ENCODE data around the gene TMED3. TPM values are rescaled to one million over a fixed set of nuclear protein-coding genes. Genes with fewer than 3 reads are reported as not detected.

The TMED3 gene
- total and polyA plus RNA-seq, 9 of the 15 experiments (the other 6 are each of a cell fraction or from before 2014, with no cell fraction given), result 6.1 to 89.6 (median 51.4) TPM

DNA sequence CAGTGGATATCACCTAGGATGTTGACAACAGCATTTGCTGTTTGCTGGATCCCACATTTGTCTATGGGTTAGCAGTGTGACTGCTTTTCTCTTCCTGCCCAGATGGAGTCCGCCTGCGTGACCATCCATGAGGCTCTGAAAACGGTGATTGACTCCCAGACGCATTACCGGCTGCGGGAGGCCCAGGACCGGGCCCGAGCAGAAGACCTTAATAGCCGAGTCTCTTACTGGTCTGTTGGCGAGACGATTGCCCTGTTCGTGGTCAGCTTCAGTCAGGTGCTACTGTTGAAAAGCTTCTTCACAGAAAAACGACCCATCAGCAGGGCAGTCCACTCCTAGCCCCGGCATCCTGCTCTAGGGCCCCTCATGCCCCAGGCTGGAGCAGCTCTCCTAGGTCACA is 11.0 kb downstream of the TMED3 start (continued):
- TF ChIP-seq, protein P1, sequence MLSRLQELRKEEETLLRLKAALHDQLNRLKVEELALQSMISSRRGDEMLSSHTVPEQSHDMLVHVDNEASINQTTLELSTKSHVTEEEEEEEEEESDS (CRISPR knock-in tag; IDR thresholded peaks at IDR 0.05), result no peak
- TF ChIP-seq ZC3H8 (IDR thresholded peaks at IDR 0.05) (no peak), TRIM24 (IDR thresholded peaks at IDR 0.05) (no peak), PML (IDR thresholded peaks at IDR 0.05; ENCODE audit: low read length) (no peak), ZNF561 (CRISPR knock-in tag; conservative IDR thresholded peaks at IDR 0.05) (no peak), NRF1 (conservative IDR thresholded peaks at IDR 0.05 in 1 of 2, IDR thresholded peaks at IDR 0.05 in 1 of 2) (no peak), LCOR (CRISPR knock-in tag; IDR thresholded peaks at IDR 0.05) (no peak), HNRNPH1 (optimal IDR thresholded peaks at IDR 0.05; ENCODE audit: low read depth, low read length) (no peak), HDAC8 (tag; IDR thresholded peaks at IDR 0.05) (no peak)
- TF ChIP-seq, protein P2, sequence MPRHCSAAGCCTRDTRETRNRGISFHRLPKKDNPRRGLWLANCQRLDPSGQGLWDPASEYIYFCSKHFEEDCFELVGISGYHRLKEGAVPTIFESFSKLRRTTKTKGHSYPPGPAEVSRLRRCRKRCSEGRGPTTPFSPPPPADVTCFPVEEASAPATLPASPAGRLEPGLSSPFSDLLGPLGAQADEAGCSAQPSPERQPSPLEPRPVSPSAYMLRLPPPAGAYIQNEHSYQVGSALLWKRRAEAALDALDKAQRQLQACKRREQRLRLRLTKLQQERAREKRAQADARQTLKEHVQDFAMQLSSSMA (CRISPR knock-in tag; IDR thresholded peaks at IDR 0.05), result no peak
- TF ChIP-seq, protein P3, sequence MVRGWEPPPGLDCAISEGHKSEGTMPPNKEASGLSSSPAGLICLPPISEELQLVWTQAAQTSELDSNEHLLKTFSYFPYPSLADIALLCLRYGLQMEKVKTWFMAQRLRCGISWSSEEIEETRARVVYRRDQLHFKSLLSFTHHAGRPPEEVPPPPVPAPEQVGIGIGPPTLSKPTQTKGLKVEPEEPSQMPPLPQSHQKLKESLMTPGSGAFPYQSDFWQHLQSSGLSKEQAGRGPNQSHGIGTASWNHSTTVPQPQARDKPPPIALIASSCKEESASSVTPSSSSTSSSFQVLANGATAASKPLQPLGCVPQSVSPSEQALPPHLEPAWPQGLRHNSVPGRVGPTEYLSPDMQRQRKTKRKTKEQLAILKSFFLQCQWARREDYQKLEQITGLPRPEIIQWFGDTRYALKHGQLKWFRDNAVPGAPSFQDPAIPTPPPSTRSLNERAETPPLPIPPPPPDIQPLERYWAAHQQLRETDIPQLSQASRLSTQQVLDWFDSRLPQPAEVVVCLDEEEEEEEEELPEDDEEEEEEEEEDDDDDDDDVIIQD (CRISPR knock-in tag; IDR thresholded peaks at IDR 0.05), result no peak
